ENCODE data around the gene SHISAL2A. TPM values are rescaled to one million over a fixed set of nuclear protein-coding genes. Genes with fewer than 3 reads are reported as not detected.

SHISAL2A gene
- polyA plus RNA-seq, 1 donor (not counting 4 experiments of a cell fraction or from before 2014, with no cell fraction given) = 0.04 TPM

DNA sequence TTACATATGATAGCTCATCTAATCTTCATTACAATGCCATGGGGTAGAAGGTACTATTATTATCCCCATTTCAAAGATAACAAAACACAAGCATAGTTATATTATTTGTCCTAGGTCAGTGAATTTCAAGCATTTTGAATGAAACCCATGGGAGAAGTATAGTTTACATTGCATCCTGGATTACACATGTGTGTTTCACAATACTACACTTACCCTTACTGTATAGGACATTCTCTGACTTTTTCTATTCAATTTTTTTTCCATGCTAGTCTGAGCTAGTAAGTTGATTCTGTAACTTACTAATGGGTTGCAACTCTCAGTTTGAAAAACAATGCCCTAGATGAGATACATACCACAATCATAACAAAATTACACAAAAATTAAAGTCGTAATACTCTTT lies 39.5 kb upstream of the SHISAL2A start:
- H3K36me3 ChIP-seq (ENCODE audit: control insufficient read depth in 2 of 2, extremely low read depth in 1 of 2, insufficient read depth in 2 of 2, low read length in 2 of 2) = no peaks in the 10 kb centered on the region
- TF ChIP-seq, protein P1, sequence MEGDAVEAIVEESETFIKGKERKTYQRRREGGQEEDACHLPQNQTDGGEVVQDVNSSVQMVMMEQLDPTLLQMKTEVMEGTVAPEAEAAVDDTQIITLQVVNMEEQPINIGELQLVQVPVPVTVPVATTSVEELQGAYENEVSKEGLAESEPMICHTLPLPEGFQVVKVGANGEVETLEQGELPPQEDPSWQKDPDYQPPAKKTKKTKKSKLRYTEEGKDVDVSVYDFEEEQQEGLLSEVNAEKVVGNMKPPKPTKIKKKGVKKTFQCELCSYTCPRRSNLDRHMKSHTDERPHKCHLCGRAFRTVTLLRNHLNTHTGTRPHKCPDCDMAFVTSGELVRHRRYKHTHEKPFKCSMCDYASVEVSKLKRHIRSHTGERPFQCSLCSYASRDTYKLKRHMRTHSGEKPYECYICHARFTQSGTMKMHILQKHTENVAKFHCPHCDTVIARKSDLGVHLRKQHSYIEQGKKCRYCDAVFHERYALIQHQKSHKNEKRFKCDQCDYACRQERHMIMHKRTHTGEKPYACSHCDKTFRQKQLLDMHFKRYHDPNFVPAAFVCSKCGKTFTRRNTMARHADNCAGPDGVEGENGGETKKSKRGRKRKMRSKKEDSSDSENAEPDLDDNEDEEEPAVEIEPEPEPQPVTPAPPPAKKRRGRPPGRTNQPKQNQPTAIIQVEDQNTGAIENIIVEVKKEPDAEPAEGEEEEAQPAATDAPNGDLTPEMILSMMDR (optimal IDR thresholded peaks at IDR 0.05 in 1 of 3, IDR thresholded peaks at IDR 0.05 in 1 of 3, conservative IDR thresholded peaks at IDR 0.05 in 1 of 3; ENCODE audit: extremely low read depth in 1 of 3, insufficient read depth in 2 of 3, low read length in 3 of 3) = no peak
- no peak for TF ChIP-seq EZH2 (IDR thresholded peaks at IDR 0.05; ENCODE audit: low read length)
- H3K79me2 ChIP-seq (ENCODE audit: control insufficient read depth, insufficient read depth, low read length) = no peaks in the 10 kb centered on the region
- no peak overlapping the region for H3K27ac ChIP-seq (ENCODE audit: control insufficient read depth, insufficient read depth, low read length)
- FAIRE-seq = no peak
- no peak overlapping the region for H3K4me2 ChIP-seq (ENCODE audit: control insufficient read depth, extremely low read depth, insufficient read depth, low read depth, low read length)
- no peaks in the 10 kb centered on the region for H3K9me3 ChIP-seq (ENCODE audit: control insufficient read depth, low read depth, low read length)
- H3K4me1 ChIP-seq (ENCODE audit: control insufficient read depth, extremely low read depth, insufficient read depth, low read length) = no peaks in the 10 kb centered on the region
- H2AFZ ChIP-seq (ENCODE audit: control insufficient read depth, low read length) = no peak overlapping the region
- H3K4me3 ChIP-seq (ENCODE audit: control insufficient read depth in 2 of 3, extremely low read depth in 1 of 3, insufficient read depth in 2 of 3, low read depth in 1 of 3, low read length in 3 of 3) = no peak overlapping the region
- no peak for DNase-seq (ENCODE audit: low read depth, low spot score)
- no peaks in the 10 kb centered on the region for H3K9me1 ChIP-seq (ENCODE audit: control insufficient read depth, extremely low read depth, insufficient read depth, low read length)
- no peaks in the 10 kb centered on the region for H4K20me1 ChIP-seq (ENCODE audit: control insufficient read depth, extremely low read depth, insufficient read depth, low read length)
- dilution Hi-C loops (cut with MboI; ENCODE audit: extremely low pct_ligation_motif_present, low sequenced_read_pairs) = no loop called here
- no peaks in the 10 kb centered on the region for H3K27me3 ChIP-seq (ENCODE audit: control insufficient read depth, extremely low read depth, insufficient read depth, low read length)
- no peak overlapping the region for H3K9ac ChIP-seq (ENCODE audit: control insufficient read depth, extremely low read depth, insufficient read depth, low read length)

DNA sequence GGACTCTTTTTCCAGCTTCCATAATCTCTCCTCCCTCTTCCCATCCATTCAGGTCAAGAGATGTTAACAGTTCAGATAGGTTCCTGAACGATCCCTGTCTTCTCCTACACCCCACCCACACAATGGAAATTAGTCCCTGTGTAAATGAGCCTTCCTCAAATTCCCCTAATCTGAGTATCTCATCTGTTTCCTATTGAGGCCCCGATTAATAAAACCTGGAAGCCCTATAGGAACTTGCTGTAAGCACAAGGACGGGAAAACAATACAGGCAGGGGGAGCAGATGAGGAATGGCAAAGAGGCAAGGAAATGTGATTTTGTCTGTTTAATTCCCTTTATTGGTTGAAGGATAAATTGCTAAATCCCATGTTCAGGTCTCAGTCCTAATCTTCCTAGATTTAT lies 37.9 kb upstream of the SHISAL2A start:
- Histone ChIP-seq H3K9me1 (ENCODE audit: control insufficient read depth, extremely low read depth, insufficient read depth, low read length) (no peaks in the 10 kb centered on the region), H3K4me3 (ENCODE audit: control insufficient read depth in 2 of 3, extremely low read depth in 1 of 3, insufficient read depth in 2 of 3, low read depth in 1 of 3, low read length in 3 of 3) (no peak overlapping the region), H3K4me2 (ENCODE audit: control insufficient read depth, extremely low read depth, insufficient read depth, low read depth, low read length) (no peak overlapping the region), H4K20me1 (ENCODE audit: control insufficient read depth, extremely low read depth, insufficient read depth, low read length) (no peaks in the 10 kb centered on the region), H2AFZ (ENCODE audit: control insufficient read depth, low read length) (no peak overlapping the region), H3K79me2 (ENCODE audit: control insufficient read depth, insufficient read depth, low read length) (no peaks in the 10 kb centered on the region), H3K4me1 (ENCODE audit: control insufficient read depth, extremely low read depth, insufficient read depth, low read length) (no peaks in the 10 kb centered on the region), H3K36me3 (ENCODE audit: control insufficient read depth in 2 of 2, extremely low read depth in 1 of 2, insufficient read depth in 2 of 2, low read length in 2 of 2) (no peaks in the 10 kb centered on the region), H3K27ac (ENCODE audit: control insufficient read depth, insufficient read depth, low read length) (no peak overlapping the region), H3K9ac (ENCODE audit: control insufficient read depth, extremely low read depth, insufficient read depth, low read length) (no peak overlapping the region), H3K27me3 (ENCODE audit: control insufficient read depth, extremely low read depth, insufficient read depth, low read length) (no peaks in the 10 kb centered on the region), H3K9me3 (ENCODE audit: control insufficient read depth, low read depth, low read length) (no peaks in the 10 kb centered on the region)
- DNase-seq (ENCODE audit: low read depth, low spot score) (no peak), FAIRE-seq (no peak)
- dilution Hi-C loops (cut with MboI; ENCODE audit: extremely low pct_ligation_motif_present, low sequenced_read_pairs) = no loop called here
- TF ChIP-seq, protein P1 (optimal IDR thresholded peaks at IDR 0.05 in 1 of 3, IDR thresholded peaks at IDR 0.05 in 1 of 3, conservative IDR thresholded peaks at IDR 0.05 in 1 of 3; ENCODE audit: extremely low read depth in 1 of 3, insufficient read depth in 2 of 3, low read length in 3 of 3) = no peak
- TF ChIP-seq EZH2 (IDR thresholded peaks at IDR 0.05; ENCODE audit: low read length) = no peak
